Osteocyte (in vitro differentiated cells): ENCODE results near the gene NPR2. TPM values are rescaled to one million over a fixed set of nuclear protein-coding genes. Genes with fewer than 3 reads are reported as not detected.
A peak's percentile ranks its signal among the peaks of the same experiment; 100 is the strongest.

ENCODE experiments used
- DNase-seq: peaks from one replicate; pipeline ENCODE4 v3.0.0; 2021; ENCODE audit warnings: mixed read lengths; ENCODE audit not compliant: unreplicated experiment; ENCODE audit errors: extremely low spot score
- H3K27ac Mint-ChIP-seq: one replicate; pipeline ENCODE4 v1.8.0; 2021; ENCODE audit warnings: mild to moderate bottlenecking, mixed read lengths; ENCODE audit not compliant: unreplicated experiment
- H3K27me3 Mint-ChIP-seq: one replicate; pipeline ENCODE4 v1.8.0; 2021; ENCODE audit warnings: mixed read lengths; ENCODE audit not compliant: unreplicated experiment
- H3K36me3 Mint-ChIP-seq: one replicate; pipeline ENCODE4 v1.8.0; 2021; ENCODE audit warnings: mixed read lengths; ENCODE audit not compliant: unreplicated experiment
- H3K4me1 Mint-ChIP-seq: one replicate; pipeline ENCODE4 v1.8.0; 2021; ENCODE audit warnings: mixed read lengths; ENCODE audit not compliant: unreplicated experiment
- H3K4me3 Mint-ChIP-seq: one replicate; pipeline ENCODE4 v1.8.0; 2021; ENCODE audit warnings: mild to moderate bottlenecking, moderate library complexity, mixed read lengths; ENCODE audit not compliant: unreplicated experiment
- H3K9me3 Mint-ChIP-seq: one replicate; pipeline ENCODE4 v1.8.0; 2021; ENCODE audit warnings: mixed read lengths; ENCODE audit not compliant: unreplicated experiment
- CTCF ChIP-seq: fragments of 200-600 bp; sonication (generic); IDR thresholded peaks from 2 replicates; pipeline ENCODE4 v1.5.0; 2021; ENCODE audit warnings: antibody characterized with exemption, mild to moderate bottlenecking, moderate library complexity
- total RNA-seq: library from RNA; stranded (reverse); gene quantifications from 2 replicates; pipeline ENCODE4 v1.2.1, GENCODE V29; 2021

Gene NPR2
- total RNA-seq, 1 donor from 2014 or later = 28.1 TPM

- no peaks in the 10 kb centered on the region for H3K36me3 Mint-ChIP-seq
- peaks cover 5% of the 10 kb centered on the region for H3K27me3 Mint-ChIP-seq
- H3K9me3 Mint-ChIP-seq = no peaks in the 10 kb centered on the region
- no peak overlapping the region for H3K27ac Mint-ChIP-seq
- H3K4me3 Mint-ChIP-seq = no peak overlapping the region
- H3K4me1 Mint-ChIP-seq = peaks cover 21% of the 10 kb centered on the region
- no peak for TF ChIP-seq CTCF
- DNase-seq = no peak
Observed at GRCh38 chr9:35818341-35818740, 26.9 kb downstream of the NPR2 start.

GRCh38 chr9:35820076-35820475 is 28.7 kb downstream of the NPR2 start:
- Mint-ChIP-seq H3K4me1 (peaks cover 12% of the 10 kb centered on the region), H3K27ac (no peak overlapping the region), H3K9me3 (no peaks in the 10 kb centered on the region), H3K4me3 (no peak overlapping the region), H3K27me3 (peaks cover 5% of the 10 kb centered on the region), H3K36me3 (no peaks in the 10 kb centered on the region)
- DNase-seq = no peak
- TF ChIP-seq CTCF = no peak

GRCh38 chr9:35822926-35823325 is 31.5 kb downstream of the NPR2 start:
- H3K9me3 Mint-ChIP-seq = no peaks in the 10 kb centered on the region
- no peak overlapping the region for H3K27ac Mint-ChIP-seq
- no peak for TF ChIP-seq CTCF
- H3K27me3 Mint-ChIP-seq = peaks cover 3% of the 10 kb centered on the region
- no peak overlapping the region for H3K4me3 Mint-ChIP-seq
- peaks cover 7% of the 10 kb centered on the region for H3K4me1 Mint-ChIP-seq
- H3K36me3 Mint-ChIP-seq = no peaks in the 10 kb centered on the region
- no peak for DNase-seq

GRCh38 chr9:35826071-35826701 is 34.8 kb downstream of the NPR2 start:
- H3K27ac Mint-ChIP-seq = peak overlapping the region; percentile 7

GRCh38 chr9:35827486-35827885 is 36.1 kb downstream of the NPR2 start:
- H3K27me3 Mint-ChIP-seq = peaks cover 2% of the 10 kb centered on the region
- no peaks in the 10 kb centered on the region for H3K9me3 Mint-ChIP-seq
- H3K4me3 Mint-ChIP-seq = peak overlapping the region; percentile 11
- no peak for TF ChIP-seq CTCF
- no peak overlapping the region for H3K27ac Mint-ChIP-seq
- H3K36me3 Mint-ChIP-seq = no peaks in the 10 kb centered on the region
- H3K4me1 Mint-ChIP-seq = peaks cover 29% of the 10 kb centered on the region
- DNase-seq = no peak

More at GRCh38 chr9:35826071-35826701, 34.8 kb downstream of the NPR2 start:
- no peak for DNase-seq
- Mint-ChIP-seq H3K36me3 (no peaks in the 10 kb centered on the region), H3K4me1 (peaks cover 29% of the 10 kb centered on the region), H3K4me3 (no peak overlapping the region), H3K9me3 (no peaks in the 10 kb centered on the region), H3K27me3 (peaks cover 2% of the 10 kb centered on the region)
- TF ChIP-seq CTCF = peak; percentile 79
